HG02588 (cell line): ENCODE results near the gene CAMP.
A peak's percentile ranks its signal among the peaks of the same experiment; 100 is the strongest.
"Not testable (repeated sequence)": the region's sequence is repeated elsewhere in the genome, so short reads cannot be mapped to it uniquely, and the experiment has no call there.

Source experiments
- ATAC-seq: cut with Tn5 transposase; IDR thresholded peaks from one replicate; pipeline ENCODE4 v1.9.1; 2021; ENCODE audit warnings: mild to moderate bottlenecking, moderate library complexity; ENCODE audit not compliant: unreplicated experiment

Gene CAMP

GRCh38 chr3:48211776-48212175 is 11.5 kb upstream of the CAMP start:
- not testable (repeated sequence) for ATAC-seq

DNA sequence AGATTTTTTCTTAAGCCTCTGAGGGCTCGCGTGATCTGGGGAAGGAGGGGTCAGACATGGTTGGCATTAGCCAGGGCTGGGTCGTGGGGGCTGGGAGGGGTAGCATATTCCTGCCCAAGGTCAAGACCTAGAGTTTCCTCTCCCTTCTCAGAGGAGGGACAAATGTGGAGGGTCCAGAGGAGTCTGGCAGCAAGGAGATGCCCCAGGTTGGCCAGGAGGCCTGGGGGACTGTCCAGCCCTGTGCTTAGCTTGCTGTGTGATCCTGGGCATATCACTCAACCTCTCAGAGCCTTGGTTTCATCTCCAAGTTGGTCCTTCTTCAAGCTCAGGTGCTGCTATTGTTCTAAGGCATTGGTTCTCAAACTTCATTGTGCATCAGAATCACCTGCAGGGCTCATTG is 9.1 kb upstream of the CAMP start:
- ATAC-seq, result no peak

DNA sequence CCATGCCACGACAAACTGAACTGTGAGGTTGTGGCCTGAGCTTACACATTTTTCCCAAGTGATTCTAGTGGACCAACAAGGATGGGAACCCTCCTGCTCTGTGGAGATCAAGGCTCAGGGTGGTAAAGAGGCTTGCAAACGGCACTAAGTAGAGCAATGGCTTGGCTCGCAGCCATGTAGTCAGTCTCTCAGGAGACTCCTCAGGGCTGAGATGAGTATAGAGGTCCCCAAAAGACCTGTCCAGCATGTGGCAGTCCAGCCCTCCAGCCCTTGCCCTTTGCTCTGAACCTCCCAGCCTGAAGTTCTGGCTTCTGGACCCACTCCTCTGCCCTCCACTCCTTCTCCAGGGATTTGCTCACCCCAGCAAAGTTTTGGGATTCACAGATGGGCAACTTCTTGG is 8.3 kb upstream of the CAMP start:
- no peak for ATAC-seq

- ATAC-seq, result no peak
Measured at GRCh38 chr3:48215466-48215865, 7.8 kb upstream of the CAMP start.

- no peak for ATAC-seq
Measured at GRCh38 chr3:48215876-48216275, 7.4 kb upstream of the CAMP start.

GRCh38 chr3:48217449-48217848 is 5.8 kb upstream of the CAMP start:
- ATAC-seq, result no peak

DNA sequence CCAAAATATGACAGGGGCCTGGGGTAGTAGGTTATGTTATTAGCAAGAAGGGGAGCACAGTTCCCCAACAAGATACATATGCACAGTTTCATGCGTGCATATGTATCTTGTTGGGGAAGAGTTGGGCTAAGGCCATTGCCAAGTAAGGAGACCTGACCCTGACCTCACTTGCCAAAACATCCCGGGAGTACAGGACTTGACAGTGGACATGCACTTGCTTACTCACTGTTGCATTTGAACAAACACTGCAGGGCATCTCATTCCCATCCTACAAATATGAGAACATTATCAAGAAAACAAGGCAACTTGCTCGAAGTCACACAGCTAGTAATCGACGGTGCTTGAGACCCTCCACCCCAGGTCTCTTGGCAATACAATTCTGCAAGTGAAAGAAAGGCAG is 4.8 kb upstream of the CAMP start:
- no peak for ATAC-seq

- no peak for ATAC-seq
Measured at GRCh38 chr3:48219543-48219942, 3.8 kb upstream of the CAMP start.

- no peak for ATAC-seq
Measured at GRCh38 chr3:48220746-48221145, 2.5 kb upstream of the CAMP start.

GRCh38 chr3:48225587-48225986 is 2.3 kb downstream of the CAMP start:
- no peak for ATAC-seq

DNA sequence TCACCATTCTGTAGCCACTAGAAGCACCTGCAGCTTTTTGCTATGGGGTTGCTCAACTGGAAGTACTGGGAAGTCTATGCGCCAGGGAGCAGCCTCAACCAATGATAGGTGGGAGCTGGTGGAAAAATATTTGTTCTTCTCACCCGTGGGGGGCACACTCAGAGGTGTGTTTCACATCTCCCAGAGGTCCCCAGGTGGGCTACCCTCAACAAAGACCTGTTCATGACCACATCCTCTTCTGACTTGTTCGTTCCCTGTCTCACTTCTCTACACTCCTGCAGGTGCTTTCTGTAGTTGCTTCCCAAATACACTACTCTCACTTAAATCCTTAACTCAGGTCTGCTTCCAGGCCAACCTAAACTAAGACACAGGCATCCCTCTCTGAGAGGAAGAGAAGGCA is 3.6 kb downstream of the CAMP start:
- ATAC-seq, result no peak

- no peak for ATAC-seq
Measured at GRCh38 chr3:48232232-48232631, 8.9 kb downstream of the CAMP start.

- ATAC-seq, result no peak
Measured at GRCh38 chr3:48232734-48233133, 9.4 kb downstream of the CAMP start.

GRCh38 chr3:48233542-48233941 is 10.2 kb downstream of the CAMP start:
- no peak for ATAC-seq

GRCh38 chr3:48236531-48236930 is 13.2 kb downstream of the CAMP start:
- ATAC-seq, result no peak

GRCh38 chr3:48238531-48239085 is 15.3 kb downstream of the CAMP start:
- ATAC-seq, result no peak

DNA sequence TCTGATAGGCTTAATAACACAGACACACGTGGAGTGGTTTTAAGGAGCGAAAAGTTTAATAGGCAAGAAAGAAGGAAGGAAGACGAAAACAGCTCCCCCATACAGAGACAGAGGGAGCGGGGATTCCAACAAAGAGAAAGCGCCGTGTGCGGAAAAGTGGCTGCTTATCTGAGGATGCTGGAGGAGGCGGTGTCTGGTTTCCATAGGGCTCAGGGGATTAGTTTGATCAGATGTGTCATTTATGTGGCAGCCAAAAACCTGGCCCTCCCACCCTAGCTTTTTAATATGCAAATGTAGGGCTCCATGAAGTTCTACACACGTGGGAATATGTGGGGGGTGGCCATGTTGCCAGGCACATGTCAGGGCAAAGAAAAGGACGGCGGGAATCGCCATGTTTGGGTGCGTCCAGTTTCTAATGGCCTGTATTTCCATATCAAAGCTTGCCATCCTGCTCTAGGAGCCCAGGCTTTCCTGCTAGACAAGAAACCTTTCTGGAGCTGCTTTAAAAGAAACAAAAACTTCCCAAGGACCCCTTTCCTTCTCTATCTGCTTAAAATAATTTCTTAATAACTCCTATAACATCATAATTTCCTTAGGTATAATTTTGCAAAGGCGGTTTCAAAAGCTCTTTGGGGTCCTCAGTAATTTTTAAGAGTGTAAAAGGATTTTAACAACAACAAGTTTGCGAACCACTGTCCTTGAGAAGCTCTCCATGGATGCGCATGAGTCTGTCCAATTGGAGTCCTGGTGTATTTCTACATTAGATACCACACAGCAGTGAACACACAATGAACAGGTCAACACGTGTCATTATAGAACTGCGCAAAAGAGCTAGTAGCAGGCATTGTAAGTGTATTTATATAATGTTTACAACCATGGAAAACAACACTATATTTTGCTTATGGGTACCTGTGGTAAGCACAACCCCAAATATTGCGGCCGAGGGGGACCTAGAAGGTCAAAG is 17.0 kb downstream of the CAMP start:
- ATAC-seq, result peak; percentile 4

DNA sequence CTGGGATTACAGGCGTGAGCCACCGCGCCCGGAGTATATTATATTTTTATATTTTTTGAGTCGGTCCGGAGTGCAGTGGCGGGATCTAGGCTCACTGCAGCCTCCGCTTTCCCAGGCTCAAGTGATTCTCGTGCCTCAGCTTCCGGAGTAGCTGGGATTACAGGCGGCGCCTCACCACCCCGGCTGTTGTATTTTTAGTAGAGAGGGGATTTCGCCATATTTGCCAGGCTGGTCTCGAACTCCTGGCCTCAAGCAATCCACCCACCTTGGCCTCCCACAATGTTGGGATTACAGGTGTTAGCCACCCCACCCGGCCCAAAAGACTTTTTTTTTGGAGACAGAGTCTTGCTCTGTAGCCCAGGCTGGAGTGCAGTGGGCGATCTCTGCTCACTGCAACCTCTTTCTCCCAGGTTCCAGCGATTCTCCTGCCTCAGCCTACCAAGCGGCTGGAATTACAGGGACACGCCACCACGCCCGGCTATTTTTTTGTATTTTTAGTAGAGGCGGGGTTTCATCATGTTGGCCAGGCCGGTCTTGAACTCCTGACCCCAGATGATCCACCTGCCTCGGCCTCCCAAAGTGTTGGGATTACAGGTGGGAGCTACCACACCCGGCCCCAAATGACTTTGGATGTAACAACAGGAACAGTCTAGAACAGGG is 18.6 kb downstream of the CAMP start:
- no peak for ATAC-seq

DNA sequence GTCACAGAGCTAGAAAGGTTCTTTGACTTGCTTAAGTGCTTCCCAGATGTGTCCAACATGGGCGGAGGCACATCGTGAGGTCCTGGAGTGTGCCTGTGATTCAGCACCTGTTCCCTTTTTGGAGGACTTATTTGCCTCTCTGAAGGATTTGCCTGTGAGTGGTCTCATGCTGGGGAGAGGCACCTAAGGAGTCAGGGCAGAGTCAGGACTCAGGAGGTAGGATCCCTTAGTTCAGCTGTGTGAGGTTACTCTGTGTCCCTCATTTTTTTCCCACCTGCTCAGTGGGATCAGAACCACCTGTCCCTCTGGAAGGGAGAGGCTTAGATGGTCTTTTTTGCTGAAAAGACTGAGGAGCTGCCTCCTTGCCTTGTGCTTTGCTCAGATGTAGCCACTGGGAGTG is 20.6 kb downstream of the CAMP start:
- ATAC-seq, result no peak

DNA sequence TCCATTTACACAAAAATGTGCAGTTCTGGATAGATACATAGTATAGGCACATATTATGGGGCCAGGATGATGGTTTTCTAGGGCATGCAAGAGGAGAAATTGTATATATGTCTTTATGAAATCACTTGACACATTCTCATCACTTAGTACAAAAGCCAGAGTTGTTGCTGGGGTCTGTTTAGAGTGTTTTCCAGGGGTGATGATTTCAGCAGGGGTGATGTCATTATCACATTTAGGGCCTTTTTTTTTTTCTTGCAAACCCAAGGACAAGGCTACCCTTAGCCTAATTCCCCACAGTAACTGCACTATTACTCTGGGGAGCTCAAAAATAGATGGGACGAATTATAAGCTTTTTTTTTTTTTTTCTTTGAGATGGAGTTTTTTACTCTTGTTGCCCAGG is 21.2 kb downstream of the CAMP start:
- no peak for ATAC-seq

GRCh38 chr3:48245136-48245535 is 21.8 kb downstream of the CAMP start:
- ATAC-seq, result no peak

DNA sequence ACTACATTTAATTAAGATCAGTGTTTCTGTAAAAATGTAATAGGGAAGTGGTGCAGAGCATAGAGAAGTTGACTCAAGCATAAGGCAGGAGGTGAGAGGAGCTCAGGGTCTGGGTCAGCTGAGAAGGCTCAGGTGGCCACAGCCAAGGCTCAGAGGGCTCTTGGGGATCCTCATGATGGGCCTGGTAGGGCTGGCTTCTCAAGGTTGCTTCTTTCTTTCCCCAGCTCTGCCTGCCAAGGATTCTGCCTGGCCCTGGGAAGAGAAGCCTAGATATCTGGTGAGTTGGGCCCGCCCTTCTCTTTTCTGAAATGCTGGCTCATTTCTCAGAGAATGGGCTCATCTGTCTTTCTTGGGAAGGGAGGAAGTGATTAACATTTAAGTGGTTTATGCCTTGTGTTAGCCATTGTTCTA is 24.1 kb downstream of the CAMP start:
- ATAC-seq, result no peak
